Smooth muscle cell (in vitro differentiated cells): ENCODE results near the gene DNAH2. TPM values are rescaled to one million over a fixed set of nuclear protein-coding genes. Genes with fewer than 3 reads are reported as not detected.

Experiments
- DNase-seq: peaks from one replicate; lab custom pipeline; 2025; ENCODE audit not compliant: unreplicated experiment; lab: John Stamatoyannopoulos, UW
- H2AFZ ChIP-seq: fragments of 200-600 bp; sonication (generic); 2 replicates; pipeline ENCODE4 v1.6.0; 2016; ENCODE audit warnings: antibody characterized with exemption, low read depth, mild to moderate bottlenecking
- H3F3A ChIP-seq: fragments of 200-600 bp; sonication (generic); 2 replicates; pipeline ENCODE4 v1.6.0; 2017; ENCODE audit warnings: antibody characterized with exemption, low read depth
- H3K27ac ChIP-seq: fragments of 200-600 bp; sonication (generic); 2 replicates; pipeline ENCODE4 v1.5.1; 2016; ENCODE audit warnings: low read depth, mild to moderate bottlenecking
- H3K27me3 ChIP-seq: fragments of 200-600 bp; sonication (generic); 2 replicates; pipeline ENCODE4 v1.6.1; 2016; ENCODE audit warnings: low read depth, mild to moderate bottlenecking
- H3K36me3 ChIP-seq: fragments of 200-600 bp; sonication (generic); 2 replicates; pipeline ENCODE4 v1.5.1; 2016; ENCODE audit warnings: low read depth
- H3K4me1 ChIP-seq: fragments of 200-600 bp; sonication (generic); 2 replicates; pipeline ENCODE4 v1.5.1; 2016; ENCODE audit warnings: low read depth
- H3K4me2 ChIP-seq: fragments of 200-600 bp; sonication (generic); 2 replicates; pipeline ENCODE4 v1.6.0; 2016; ENCODE audit warnings: mild to moderate bottlenecking
- H3K4me3 ChIP-seq: fragments of 200-600 bp; sonication (generic); 2 replicates; pipeline ENCODE4 v1.5.1; 2016; ENCODE audit warnings: mild to moderate bottlenecking
- H3K79me2 ChIP-seq: fragments of 200-600 bp; sonication (generic); 2 replicates; pipeline ENCODE4 v1.6.0; 2016; ENCODE audit warnings: low read depth, mild to moderate bottlenecking
- H3K9ac ChIP-seq: fragments of 200-600 bp; sonication (generic); 2 replicates; pipeline ENCODE4 v1.6.0; 2016; ENCODE audit warnings: low read depth
- H3K9me3 ChIP-seq: fragments of 200-600 bp; sonication (generic); replicated peaks from 2 replicates; pipeline ENCODE4 v1.5.1; 2016; ENCODE audit warnings: low read depth
- H4K20me1 ChIP-seq: fragments of 200-600 bp; sonication (generic); 2 replicates; pipeline ENCODE4 v1.6.0; 2016; ENCODE audit warnings: low read depth
- CTCF ChIP-seq: fragments of 200-600 bp; sonication (generic); IDR thresholded peaks from 2 replicates; pipeline ENCODE4 v1.5.1; 2017; ENCODE audit warnings: borderline replicate concordance, mild to moderate bottlenecking, antibody characterized with exemption; ENCODE audit not compliant: insufficient read depth, poor library complexity, severe bottlenecking
- WGBS: methylation state at CpG from one replicate; pipeline ENCODE4 v1.1.7; 2016; ENCODE audit warnings: low lambda C conversion rate; 5-methylcytosine and 5-hydroxymethylcytosine counted together
- polyA plus RNA-seq: library from polyadenylated mRNA; unstranded; fragments of >200 nt; fragmentation: Nextera tagmentation; extraction: Ambion mirVana; gene quantifications from 2 replicates; pipeline ENCODE4 v1.2.1, GENCODE V29; 2016
- total RNA-seq: library from RNA; depleted of rRNA; stranded (reverse); fragments of >200 nt; gene quantifications from 2 replicates; pipeline ENCODE4 v1.2.3, GENCODE V29; 2014

Gene DNAH2
- total and polyA plus RNA-seq, 2 experiments from 2014 or later: not detected

- no peak overlapping the region for H3K4me3 ChIP-seq
- no peak overlapping the region for H2AFZ ChIP-seq
- no peaks in the 10 kb centered on the region for H3K27me3 ChIP-seq
- H3K36me3 ChIP-seq: no peaks in the 10 kb centered on the region
- WGBS: 94% methylated on average over 22 of the region's 22 CpGs
- DNase-seq: no peak
- peaks cover 18% of the 10 kb centered on the region for H3F3A ChIP-seq
- H3K4me2 ChIP-seq: no peak overlapping the region
- H3K4me1 ChIP-seq: peaks cover 6% of the 10 kb centered on the region
- H4K20me1 ChIP-seq: peaks cover 73% of the 10 kb centered on the region
- no peak overlapping the region for H3K9ac ChIP-seq
- H3K79me2 ChIP-seq: peaks cover 54% of the 10 kb centered on the region
- TF ChIP-seq CTCF: no peak
- no peaks in the 10 kb centered on the region for H3K9me3 ChIP-seq
- H3K27ac ChIP-seq: no peak overlapping the region
Observed at GRCh38 chr17:7846063-7846735, 128.7 kb downstream of the DNAH2 start.

- no peak for DNase-seq
- 96% methylated on average over 21 of the region's 34 CpGs for WGBS
- Histone ChIP-seq H2AFZ (no peak overlapping the region), H3K9ac (no peak overlapping the region), H3K9me3 (no peaks in the 10 kb centered on the region), H3K4me3 (no peak overlapping the region), H3F3A (peaks cover 20% of the 10 kb centered on the region), H3K4me2 (no peak overlapping the region), H3K27me3 (no peaks in the 10 kb centered on the region), H3K4me1 (peaks cover 6% of the 10 kb centered on the region), H3K36me3 (no peaks in the 10 kb centered on the region), H3K27ac (no peak overlapping the region), H3K79me2 (peaks cover 56% of the 10 kb centered on the region), H4K20me1 (peaks cover 78% of the 10 kb centered on the region)
- no peak for TF ChIP-seq CTCF
Observed at GRCh38 chr17:7846765-7847661, 129.5 kb downstream of the DNAH2 start.

- TF ChIP-seq CTCF: no peak
- no peaks in the 10 kb centered on the region for H3K9me3 ChIP-seq
- H3K27me3 ChIP-seq: no peaks in the 10 kb centered on the region
- H3K36me3 ChIP-seq: no peaks in the 10 kb centered on the region
- peaks cover 64% of the 10 kb centered on the region for H3K79me2 ChIP-seq
- H3K27ac ChIP-seq: no peak overlapping the region
- H3F3A ChIP-seq: peaks cover 18% of the 10 kb centered on the region
- 91% methylated on average over 18 of the region's 20 CpGs for WGBS
- no peak for DNase-seq
- no peak overlapping the region for H3K9ac ChIP-seq
- H3K4me3 ChIP-seq: no peak overlapping the region
- H4K20me1 ChIP-seq: peaks cover 89% of the 10 kb centered on the region
- peaks cover 6% of the 10 kb centered on the region for H3K4me1 ChIP-seq
- no peak overlapping the region for H2AFZ ChIP-seq
- no peak overlapping the region for H3K4me2 ChIP-seq
Observed at GRCh38 chr17:7848131-7848579, 130.6 kb downstream of the DNAH2 start.
